Skin epidermis (tissue), 12 donors: ENCODE measurements around the gene POP7.

ENCODE experiments used
- H3K27ac ChIP-seq, 21 experiments: fragments of 200-600 bp; sonication (generic) in 11 of 21; one replicate each; pipeline ENCODE4 v1.5.0; 2020; ENCODE audit warnings: mild to moderate bottlenecking in 3 of 21, inconsistent platforms in 2 of 21, moderate library complexity in 2 of 21
- H3K4me3 ChIP-seq, 7 experiments: fragments of 200-600 bp; sonication (generic) in 2 of 7; one replicate each; pipeline ENCODE4 v1.5.0; 2020; ENCODE audit warnings: inconsistent platforms in 2 of 7, mild to moderate bottlenecking in 2 of 7, moderate library complexity in 1 of 7

POP7 gene

GRCh38 chr7:100678291-100678984, 27.5 kb upstream of the POP7 start:
- peak overlapping the region in 2 of 21 experiments; percentile 22 to 41 for H3K27ac ChIP-seq

GRCh38 chr7:100679129-100679926, 26.6 kb upstream of the POP7 start:
- Histone ChIP-seq H3K4me3 (no peak overlapping the region), H3K27ac (peak overlapping the region in 9 of 21 experiments; percentile 21 to 65 (median 41))

More at GRCh38 chr7:100678291-100678984, 27.5 kb upstream of the POP7 start:
- H3K4me3 ChIP-seq, result no peak overlapping the region

- Histone ChIP-seq H3K27ac (peak overlapping the region in 12 of 21 experiments; percentile 4 to 65 (median 48)), H3K4me3 (no peak overlapping the region)
Observed at GRCh38 chr7:100679927-100680575, 25.9 kb upstream of the POP7 start.

- no peak overlapping the region for H3K4me3 ChIP-seq
- H3K27ac ChIP-seq, result peak overlapping the region in 9 of 21 experiments; percentile 4 to 65 (median 46)
Observed at GRCh38 chr7:100680576-100681271, 25.2 kb upstream of the POP7 start.

GRCh38 chr7:100681491-100682227, 24.3 kb upstream of the POP7 start:
- no peak overlapping the region for H3K4me3 ChIP-seq
- peak overlapping the region in 1 of 21 experiments; percentile 45 for H3K27ac ChIP-seq

- no peak overlapping the region for H3K4me3 ChIP-seq
- H3K27ac ChIP-seq, result peak overlapping the region in 1 of 21 experiments; percentile 30
Observed at GRCh38 chr7:100682228-100682741, 23.6 kb upstream of the POP7 start.

- H3K27ac ChIP-seq, result peak overlapping the region in 1 of 21 experiments; percentile 12
Observed at GRCh38 chr7:100682991-100683658, 22.8 kb upstream of the POP7 start.

GRCh38 chr7:100683659-100684533, 22.0 kb upstream of the POP7 start:
- Histone ChIP-seq H3K4me3 (no peak overlapping the region), H3K27ac (no peak overlapping the region)

More at GRCh38 chr7:100682991-100683658, 22.8 kb upstream of the POP7 start:
- H3K4me3 ChIP-seq, result no peak overlapping the region

GRCh38 chr7:100684534-100685042, 21.3 kb upstream of the POP7 start:
- H3K27ac ChIP-seq, result no peak overlapping the region
- H3K4me3 ChIP-seq, result no peak overlapping the region

GRCh38 chr7:100685049-100685605, 20.8 kb upstream of the POP7 start:
- H3K27ac ChIP-seq, result no peak overlapping the region
- no peak overlapping the region for H3K4me3 ChIP-seq

GRCh38 chr7:100685631-100686145, 20.2 kb upstream of the POP7 start:
- no peak overlapping the region for H3K4me3 ChIP-seq

GRCh38 chr7:100686201-100686821, 19.6 kb upstream of the POP7 start:
- no peak overlapping the region for H3K4me3 ChIP-seq
- no peak overlapping the region for H3K27ac ChIP-seq

More at GRCh38 chr7:100685631-100686145, 20.2 kb upstream of the POP7 start:
- no peak overlapping the region for H3K27ac ChIP-seq

- Histone ChIP-seq H3K27ac (no peak overlapping the region), H3K4me3 (no peak overlapping the region)
Observed at GRCh38 chr7:100686822-100687211, 19.1 kb upstream of the POP7 start.

GRCh38 chr7:100687261-100687660, 18.7 kb upstream of the POP7 start:
- Histone ChIP-seq H3K27ac (peak overlapping the region in 3 of 21 experiments; percentile 4 to 35 (median 23)), H3K4me3 (no peak overlapping the region)

- Histone ChIP-seq H3K4me3 (no peak overlapping the region), H3K27ac (peak overlapping the region in 6 of 21 experiments; percentile 0 to 39 (median 29))
Observed at GRCh38 chr7:100687751-100688300, 18.1 kb upstream of the POP7 start.
